Measurements from ENCODE around the gene PI3.
"Not testable (repeated sequence)": the region's sequence is repeated elsewhere in the genome, so short reads cannot be mapped to it uniquely, and the experiment has no call there.

The PI3 gene, protein sequence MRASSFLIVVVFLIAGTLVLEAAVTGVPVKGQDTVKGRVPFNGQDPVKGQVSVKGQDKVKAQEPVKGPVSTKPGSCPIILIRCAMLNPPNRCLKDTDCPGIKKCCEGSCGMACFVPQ

GRCh38 chr20:45174434-45175364 lies at the start of gene PI3:
TSS of gene PI3 (plus strand) at chr20:45174902. CDS start at chr20:45174923, 21 bp downstream.
- peak; percentile 83 for DNase-seq (ENCODE audit: low spot score)

GRCh38 chr20:45128099-45128498 lies 46.6 kb upstream of the PI3 start:
- peak; percentile 85 for DNase-seq (ENCODE audit: low spot score)

GRCh38 chr20:45136911-45137310 lies 37.8 kb upstream of the PI3 start:
- peak; percentile 54 for DNase-seq (ENCODE audit: low spot score)

GRCh38 chr20:45138561-45139300 lies 36.0 kb upstream of the PI3 start:
- peak; percentile 87 for DNase-seq (ENCODE audit: low spot score)

DNA sequence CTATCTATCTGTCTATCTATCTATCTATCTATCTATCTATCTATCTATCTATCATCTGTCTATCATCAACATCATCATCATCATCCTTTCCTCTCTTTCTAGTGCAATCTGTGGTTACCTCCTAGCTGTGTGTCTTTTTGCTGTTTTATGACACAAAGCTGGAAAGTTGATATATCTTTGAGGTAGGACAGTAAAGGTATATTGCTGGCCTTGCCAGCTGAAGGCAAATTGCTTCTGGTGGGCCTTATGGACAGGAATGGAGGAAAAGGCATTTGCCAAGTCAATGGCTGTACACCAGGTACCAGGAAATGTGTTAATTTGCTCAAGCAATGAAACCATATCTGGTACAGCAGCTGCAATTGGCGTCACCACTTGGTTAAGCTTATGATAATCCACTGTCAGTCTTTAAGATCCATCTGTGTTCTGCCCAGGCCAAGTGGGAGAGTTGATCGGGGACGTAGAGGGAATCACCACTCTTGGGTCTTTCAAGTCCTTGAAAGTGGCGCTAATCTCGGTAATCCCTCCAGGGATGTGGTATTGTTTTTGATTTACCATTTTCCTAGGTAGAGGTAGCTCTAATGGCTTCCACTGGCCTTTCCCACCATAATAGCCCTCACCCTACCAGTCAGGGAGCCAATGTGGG lies 34.8 kb upstream of the PI3 start:
- not testable (repeated sequence) for DNase-seq (ENCODE audit: low spot score)

- no peak for DNase-seq (ENCODE audit: low spot score)
Observed at GRCh38 chr20:45140836-45141235, 33.9 kb upstream of the PI3 start.

- no peak for DNase-seq (ENCODE audit: low spot score)
Observed at GRCh38 chr20:45149062-45149461, 25.6 kb upstream of the PI3 start.

GRCh38 chr20:45152405-45152804 lies 22.3 kb upstream of the PI3 start:
- DNase-seq (ENCODE audit: low spot score), result no peak

DNA sequence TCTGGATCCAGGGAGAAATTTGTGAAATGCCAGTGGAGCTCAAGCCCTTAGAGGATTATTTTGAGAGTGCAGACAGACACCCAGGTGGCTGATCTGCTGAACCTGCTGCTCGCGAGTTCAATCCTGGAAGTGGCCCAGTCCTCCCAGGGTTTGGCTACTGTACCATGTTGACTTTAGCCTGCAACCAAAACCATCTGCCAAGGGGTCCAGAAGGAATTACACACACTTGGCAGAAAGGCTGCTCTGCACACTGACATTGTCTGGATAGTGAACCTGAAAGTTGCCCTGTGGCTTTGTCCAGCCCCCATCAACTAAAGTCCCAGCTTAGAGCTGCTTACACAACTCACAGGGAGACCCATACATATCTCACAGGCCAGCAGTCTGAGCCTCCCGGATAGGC lies 21.6 kb upstream of the PI3 start:
- no peak for DNase-seq (ENCODE audit: low spot score)

DNA sequence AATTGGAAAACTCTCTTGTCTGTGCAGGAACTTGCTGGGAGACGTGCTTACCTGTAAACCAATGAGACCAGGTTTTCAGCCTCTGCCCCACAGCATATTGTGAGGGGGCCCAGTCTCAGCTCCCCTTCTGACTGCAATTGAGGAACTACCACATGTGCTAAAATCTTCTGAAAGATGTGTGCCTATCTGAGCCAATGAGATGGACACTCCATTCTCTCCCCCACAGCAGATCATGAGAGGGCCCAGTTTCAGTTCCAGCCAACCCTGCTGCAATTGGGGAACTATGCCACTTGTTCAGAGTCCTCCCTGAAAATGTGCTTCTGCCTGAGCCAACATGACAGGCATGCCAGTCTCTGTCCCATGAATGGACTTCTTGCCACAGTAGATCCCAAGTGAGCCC lies 20.9 kb upstream of the PI3 start:
- no peak for DNase-seq (ENCODE audit: low spot score)

- no peak for DNase-seq (ENCODE audit: low spot score)
Observed at GRCh38 chr20:45154183-45154582, 20.5 kb upstream of the PI3 start.

- peak; percentile 30 for DNase-seq (ENCODE audit: low spot score)
Observed at GRCh38 chr20:45154794-45155193, 19.9 kb upstream of the PI3 start.

GRCh38 chr20:45156713-45157112 lies 18.0 kb upstream of the PI3 start:
- DNase-seq (ENCODE audit: low spot score), result no peak

GRCh38 chr20:45157962-45158361 lies 16.7 kb upstream of the PI3 start:
- DNase-seq (ENCODE audit: low spot score), result peak; percentile 69

GRCh38 chr20:45163083-45163803 lies 11.5 kb upstream of the PI3 start:
- DNase-seq (ENCODE audit: low spot score), result no peak

DNA sequence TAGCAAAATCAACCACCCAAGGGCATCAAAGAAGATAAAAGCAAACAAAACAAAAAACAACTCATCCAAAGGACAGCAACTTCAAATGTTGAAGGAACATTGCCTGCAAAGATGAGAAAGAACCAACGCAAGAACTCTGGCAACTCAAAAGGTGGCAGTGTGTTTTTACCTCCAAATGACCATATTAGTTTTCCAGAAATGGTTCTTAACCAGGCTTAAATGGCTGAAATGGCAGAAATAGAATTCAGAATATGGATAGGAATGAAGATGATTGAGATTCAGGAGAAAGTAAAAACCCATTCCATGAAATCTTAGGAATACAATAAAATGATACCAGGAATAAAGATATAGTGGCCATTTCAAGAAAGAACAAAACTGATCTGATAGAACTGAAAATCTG lies 9.8 kb upstream of the PI3 start:
- DNase-seq (ENCODE audit: low spot score), result no peak

DNA sequence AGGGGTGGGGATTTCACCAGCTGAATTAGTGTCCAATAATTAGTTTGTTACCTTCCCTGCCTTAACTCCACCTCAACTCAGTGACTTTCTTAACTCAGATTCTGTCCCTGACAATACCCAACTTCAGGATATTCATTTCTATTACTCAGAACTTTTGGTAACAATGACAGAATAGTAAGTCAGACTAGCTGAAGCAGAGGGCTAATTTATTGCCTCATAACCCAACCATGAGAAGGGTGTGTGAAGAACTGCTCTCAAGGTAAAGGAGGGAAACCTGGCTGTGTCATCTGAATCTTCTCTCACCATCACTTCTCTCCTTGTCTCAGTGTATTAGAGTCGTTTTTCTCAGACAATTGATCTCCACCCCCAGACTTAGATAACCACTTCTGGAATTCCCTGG lies 1.2 kb upstream of the PI3 start:
- DNase-seq (ENCODE audit: low spot score), result peak; percentile 6

DNA sequence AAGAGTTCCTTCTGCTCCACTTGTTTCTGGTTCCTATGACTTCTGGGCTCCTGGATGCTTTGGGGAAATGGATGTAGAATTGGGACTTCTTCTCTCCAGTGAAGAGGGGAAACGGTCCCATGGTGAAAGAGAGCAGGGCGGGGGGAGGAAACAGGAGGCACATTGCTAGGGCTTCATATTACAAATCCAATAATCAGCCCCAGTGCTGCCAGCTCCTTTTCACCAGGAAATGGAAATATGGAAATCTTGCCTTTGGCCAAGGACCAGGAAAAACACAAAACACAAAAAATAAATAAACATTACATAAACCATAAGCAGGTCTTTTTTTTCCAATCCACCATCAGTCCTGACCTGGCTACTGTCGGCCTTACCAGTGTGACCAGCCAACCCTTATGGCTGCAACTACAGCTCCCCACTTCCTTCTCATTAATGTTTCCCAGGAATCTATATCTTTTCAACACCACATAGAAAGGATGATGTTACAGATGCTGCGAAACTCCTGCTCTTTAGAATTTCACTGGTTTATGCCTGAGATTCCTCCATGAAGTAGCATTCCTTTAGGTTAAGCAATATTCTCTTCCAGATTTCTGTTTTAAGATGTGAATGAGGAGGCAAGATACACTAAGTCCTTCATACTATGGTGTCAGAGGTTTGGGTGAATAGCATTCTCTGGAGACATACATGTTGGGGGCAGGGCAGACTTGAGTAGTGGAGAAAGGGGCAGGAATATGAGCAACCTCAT lies 2.0 kb downstream of the PI3 start:
- no peak for DNase-seq (ENCODE audit: low spot score)

DNA sequence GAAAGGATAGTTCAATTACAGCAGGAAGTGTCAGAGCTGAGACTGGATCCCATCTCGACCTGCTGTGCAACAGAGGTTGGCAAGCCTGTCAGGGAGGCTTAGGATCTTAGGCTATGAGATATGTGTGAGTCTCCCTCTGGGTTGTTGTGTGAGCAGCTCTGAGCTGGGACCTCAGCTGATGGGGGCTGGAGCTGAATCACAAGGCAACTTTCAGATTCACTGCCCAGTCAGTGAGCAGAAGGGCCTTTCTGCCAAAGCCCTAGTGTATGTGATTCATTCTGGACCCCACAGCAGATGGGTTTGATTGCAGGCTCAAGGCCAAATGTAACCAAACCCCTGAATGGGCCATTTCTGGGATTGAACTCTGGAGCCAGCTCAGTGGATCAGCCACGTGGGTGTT lies 4.5 kb downstream of the PI3 start:
- DNase-seq (ENCODE audit: low spot score), result no peak

- DNase-seq (ENCODE audit: low spot score), result no peak
Observed at GRCh38 chr20:45181639-45182038, 6.9 kb downstream of the PI3 start.

DNA sequence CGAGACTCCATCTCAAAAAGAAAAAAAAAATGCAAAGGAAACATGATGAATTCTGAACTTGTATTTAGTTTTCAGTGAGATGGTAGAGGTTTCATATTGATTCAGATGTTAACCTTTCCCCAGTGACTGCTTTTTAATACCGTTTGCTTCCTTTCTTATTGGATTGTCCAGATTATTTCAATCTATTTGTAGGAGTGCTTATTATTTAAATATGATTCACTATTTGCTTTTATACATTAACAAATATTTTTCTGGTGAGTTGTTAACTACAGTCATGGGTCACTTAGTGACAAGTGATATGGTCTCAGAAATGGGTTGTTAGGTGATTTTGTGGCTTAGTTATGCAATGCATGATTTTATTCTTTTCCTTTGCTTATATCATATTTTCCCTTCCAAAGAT lies 8.4 kb downstream of the PI3 start:
- peak; percentile 37 for DNase-seq (ENCODE audit: low spot score)

Measured in kidney tubule cell (primary cell).